ENCODE measurements around the gene FZD2. TPM values are rescaled to one million over a fixed set of nuclear protein-coding genes. Genes with fewer than 3 reads are reported as not detected.
"Not testable (repeated sequence)": the region's sequence is repeated elsewhere in the genome, so short reads cannot be mapped to it uniquely, and the experiment has no call there.

The FZD2 gene
- total RNA-seq, 2 experiments from 2014 or later, result not detected

GRCh38 chr17:44533533-44534246 is 23.6 kb upstream of the FZD2 start:
- peak; percentile 70 to 89 (median 84) for DNase-seq
- POLR2A ChIA-PET, result no interaction called here
- Mint-ChIP-seq H3K36me3 (ENCODE audit: low read depth) (no peaks in the 10 kb centered on the region), H3K9me3 (no peaks in the 10 kb centered on the region), H3K27ac (no peak overlapping the region), H3K4me1 (ENCODE audit: low read depth) (no peaks in the 10 kb centered on the region), H3K4me3 (no peak overlapping the region), H3K27me3 (peaks cover 26% of the 10 kb centered on the region)
- Histone ChIP-seq H3K9me3 (ENCODE audit: control insufficient read depth in 1 of 2, insufficient read depth in 1 of 2, low read length in 2 of 2) (no peaks in the 10 kb centered on the region), H3K4me1 (ENCODE audit: insufficient read depth, low read length) (peaks cover 8% of the 10 kb centered on the region), H3K4me3 (ENCODE audit: low read length) (no peak overlapping the region), H3K36me3 (ENCODE audit: insufficient read depth, low read length) (no peaks in the 10 kb centered on the region), H3K27ac (ENCODE audit: low read depth in 1 of 2, low read length in 2 of 2) (no peak overlapping the region), H3K27me3 (ENCODE audit: control insufficient read depth in 1 of 2, insufficient read depth in 2 of 2, low read length in 2 of 2) (no peaks in the 10 kb centered on the region)
- ATAC-seq (ENCODE audit: poor library complexity), result peak; percentile 96
- CTCF ChIA-PET, result interaction anchor here (0.6 to 1.3 kb wide), 2 partner anchors 49 to 363 kb away, joined by 3 read pairs; no protein-coding TSS in a partner anchor
- intact Hi-C loops (cut with DNase I, micrococcal nuclease), result loop anchor here (1.0 to 10.0 kb wide), 5 partner anchors 103 to 332 kb away; no protein-coding TSS in a partner anchor
- TF ChIP-seq CTCF (IDR thresholded peaks at IDR 0.05), result peak; percentile 86

DNA sequence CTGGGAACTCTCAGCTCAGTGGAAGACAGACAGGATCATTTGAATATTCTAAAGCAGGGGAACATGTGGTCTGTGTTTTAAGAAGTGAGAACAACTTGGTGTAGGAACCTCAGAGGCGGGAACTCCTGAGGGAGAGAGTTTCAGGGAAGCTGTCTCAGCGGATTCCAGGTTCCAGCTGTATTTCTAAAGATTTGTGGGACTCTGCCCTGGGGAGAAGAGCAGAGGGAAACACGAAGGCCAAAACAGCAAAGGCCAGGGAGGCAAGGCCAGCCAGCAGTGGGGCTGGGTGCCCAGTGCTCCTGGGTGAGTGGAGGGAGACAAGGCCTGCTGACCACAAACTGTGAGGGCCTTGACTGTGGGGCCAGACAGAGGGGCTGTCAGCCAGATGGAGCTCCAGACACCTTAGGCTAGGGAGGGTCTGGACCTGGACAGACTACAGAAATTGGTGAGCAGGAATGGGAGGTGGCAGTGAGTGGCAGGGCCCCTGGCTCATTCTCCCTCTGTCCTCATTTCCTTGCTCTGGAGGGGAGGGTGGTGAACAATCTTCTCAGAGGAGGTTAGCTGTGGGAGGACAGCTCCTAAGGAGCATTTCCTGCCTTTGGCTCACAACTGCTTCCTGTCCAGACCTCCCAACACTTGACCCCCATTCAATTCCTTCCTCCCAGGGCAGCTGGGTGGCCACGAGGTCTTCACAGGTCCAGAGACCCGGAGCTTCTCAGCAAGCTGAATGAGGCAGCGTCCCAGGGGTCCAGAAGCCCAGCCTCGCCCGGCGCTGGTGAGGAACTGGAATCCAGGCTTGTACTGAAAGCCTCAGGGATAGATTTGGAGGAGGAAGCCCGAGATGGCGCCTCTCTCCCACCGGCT is 21.0 kb upstream of the FZD2 start:
- POLR2A ChIA-PET, result no interaction called here
- DNase-seq (no peak), ATAC-seq (ENCODE audit: poor library complexity) (no peak)
- no peak overlapping the region for H3K4me3 ChIP-seq (ENCODE audit: low read length)
- Mint-ChIP-seq H3K27ac (no peak overlapping the region), H3K4me1 (ENCODE audit: low read depth) (no peaks in the 10 kb centered on the region), H3K36me3 (ENCODE audit: low read depth) (no peaks in the 10 kb centered on the region), H3K27me3 (peaks cover 19% of the 10 kb centered on the region), H3K4me3 (no peak overlapping the region), H3K9me3 (no peaks in the 10 kb centered on the region)
- peaks cover 0 to 2% of the 10 kb centered on the region in 2 experiments for H3K27me3 ChIP-seq (ENCODE audit: control insufficient read depth in 1 of 2, insufficient read depth in 2 of 2, low read length in 2 of 2)
- H3K9me3 ChIP-seq (ENCODE audit: control insufficient read depth in 1 of 2, insufficient read depth in 1 of 2, low read length in 2 of 2), result no peaks in the 10 kb centered on the region
- CTCF ChIA-PET, result no interaction called here
- H3K36me3 ChIP-seq (ENCODE audit: insufficient read depth, low read length), result no peaks in the 10 kb centered on the region
- TF ChIP-seq CTCF (IDR thresholded peaks at IDR 0.05), result no peak
- peaks cover 8% of the 10 kb centered on the region for H3K4me1 ChIP-seq (ENCODE audit: insufficient read depth, low read length)
- H3K27ac ChIP-seq (ENCODE audit: low read depth in 1 of 2, low read length in 2 of 2), result no peak overlapping the region
- intact Hi-C loops (cut with DNase I, micrococcal nuclease), result loop anchor here in 1 of 2 experiments (10.0 kb wide), 1 partner anchor 328 kb away; no protein-coding TSS in a partner anchor

- H3K4me1 ChIP-seq (ENCODE audit: insufficient read depth, low read length); H3K4me3 Mint-ChIP-seq; ATAC-seq (ENCODE audit: poor library complexity); H3K4me1 Mint-ChIP-seq (ENCODE audit: low read depth); H3K9me3 Mint-ChIP-seq; H3K36me3 ChIP-seq (ENCODE audit: insufficient read depth, low read length); H3K27ac ChIP-seq (ENCODE audit: low read depth in 1 of 2, low read length in 2 of 2); H3K9me3 ChIP-seq (ENCODE audit: control insufficient read depth in 1 of 2, insufficient read depth in 1 of 2, low read length in 2 of 2); DNase-seq; H3K4me3 ChIP-seq (ENCODE audit: low read length); CTCF ChIA-PET; H3K36me3 Mint-ChIP-seq (ENCODE audit: low read depth); H3K27me3 ChIP-seq (ENCODE audit: control insufficient read depth in 1 of 2, insufficient read depth in 2 of 2, low read length in 2 of 2); POLR2A ChIA-PET; H3K27ac Mint-ChIP-seq: not testable (repeated sequence)
- H3K27me3 Mint-ChIP-seq, result peaks cover 23% of the 10 kb centered on the region
- intact Hi-C loops (cut with DNase I, micrococcal nuclease), result loop anchor here in 1 of 2 experiments (10.0 kb wide), 1 partner anchor 327 kb away; no protein-coding TSS in a partner anchor
These were observed 19.4 kb upstream of the FZD2 start for GRCh38 chr17:44537922-44538321.
